G401.6 (cell line): ENCODE data around the gene DOK1.

Experiments used
- FAIRE-seq: peaks from 2 replicates; lab custom pipeline; 2012; peaks lifted over from hg19 to GRCh38; lab: Jason Lieb, UNC

The DOK1 gene

GRCh38 chr2:74571058-74571457 lies 16.5 kb downstream of the DOK1 start:
- FAIRE-seq = no peak

GRCh38 chr2:74572178-74572925 lies 17.8 kb downstream of the DOK1 start:
- FAIRE-seq = no peak

- no peak for FAIRE-seq
These were observed 19.4 kb downstream of the DOK1 start for GRCh38 chr2:74573747-74574562.

GRCh38 chr2:74575320-74575719 lies 20.8 kb downstream of the DOK1 start:
- FAIRE-seq = no peak

GRCh38 chr2:74576211-74576862 lies 21.8 kb downstream of the DOK1 start:
- no peak for FAIRE-seq

GRCh38 chr2:74576863-74577229 lies 22.3 kb downstream of the DOK1 start:
- no peak for FAIRE-seq

- FAIRE-seq = no peak
These were observed 22.9 kb downstream of the DOK1 start for GRCh38 chr2:74577448-74577847.

- FAIRE-seq = no peak
These were observed 23.9 kb downstream of the DOK1 start for GRCh38 chr2:74578408-74578807.

- no peak for FAIRE-seq
These were observed 26.9 kb downstream of the DOK1 start for GRCh38 chr2:74581463-74581862.

- no peak for FAIRE-seq
These were observed 27.7 kb downstream of the DOK1 start for GRCh38 chr2:74582184-74582583.

GRCh38 chr2:74583504-74583903 lies 29.0 kb downstream of the DOK1 start:
- FAIRE-seq = no peak

GRCh38 chr2:74584088-74584645 lies 29.6 kb downstream of the DOK1 start:
- no peak for FAIRE-seq

- no peak for FAIRE-seq
These were observed 31.1 kb downstream of the DOK1 start for GRCh38 chr2:74585406-74586185.

GRCh38 chr2:74587664-74588277 lies 33.3 kb downstream of the DOK1 start:
- peak; percentile 93 for FAIRE-seq

GRCh38 chr2:74588664-74589063 lies 34.1 kb downstream of the DOK1 start:
- FAIRE-seq = no peak

GRCh38 chr2:74593826-74594772 lies 39.6 kb downstream of the DOK1 start:
- no peak for FAIRE-seq

- FAIRE-seq = no peak
These were observed 42.1 kb downstream of the DOK1 start for GRCh38 chr2:74596584-74596983.

- no peak for FAIRE-seq
These were observed 42.9 kb downstream of the DOK1 start for GRCh38 chr2:74597410-74597809.

- FAIRE-seq = no peak
These were observed 45.2 kb downstream of the DOK1 start for GRCh38 chr2:74599676-74600075.

GRCh38 chr2:74602586-74603281 lies 48.2 kb downstream of the DOK1 start:
- no peak for FAIRE-seq
